HG02870 (cell line): ENCODE measurements around the gene TAF10.

ENCODE experiments used
- ATAC-seq: cut with Tn5 transposase; IDR thresholded peaks from one replicate; pipeline ENCODE4 v1.9.1; 2021; ENCODE audit warnings: mild to moderate bottlenecking, moderate library complexity; ENCODE audit not compliant: unreplicated experiment

Gene TAF10

DNA sequence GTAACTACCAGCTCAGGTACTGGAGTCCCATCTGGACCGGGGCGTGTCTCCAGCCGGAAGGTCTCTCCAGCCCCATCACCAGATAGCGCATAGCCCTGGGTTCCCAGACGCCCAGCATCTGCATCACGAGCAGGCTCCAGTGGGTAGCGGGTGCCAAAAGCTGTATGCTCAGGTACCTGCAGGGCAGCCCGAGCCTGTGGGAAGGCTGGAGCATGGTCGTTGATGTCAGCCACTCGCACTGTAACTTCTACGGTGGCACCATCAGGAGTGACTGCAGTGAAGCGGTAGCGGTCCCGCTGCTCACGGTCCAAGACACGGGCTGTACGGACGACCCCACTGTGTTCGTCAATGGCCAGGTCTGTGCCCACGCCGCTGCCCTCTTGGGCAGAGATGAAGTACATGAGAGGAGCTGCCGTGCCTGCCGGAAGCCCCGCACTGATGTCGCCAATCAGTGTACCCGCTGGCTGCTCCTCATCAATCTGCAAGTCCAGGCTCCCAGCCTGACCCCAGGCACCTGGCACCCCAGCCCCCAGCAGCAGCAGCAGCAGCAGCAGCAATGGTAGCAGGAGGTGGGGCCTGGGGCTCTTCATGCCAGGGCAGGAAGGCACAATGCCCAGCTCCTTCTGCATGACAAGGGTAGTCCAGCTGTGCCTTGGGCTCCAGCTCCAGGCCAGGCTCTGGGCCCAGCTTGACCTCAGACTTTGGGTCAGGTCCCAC is 29.1 kb upstream of the TAF10 start:
- ATAC-seq, result no peak

DNA sequence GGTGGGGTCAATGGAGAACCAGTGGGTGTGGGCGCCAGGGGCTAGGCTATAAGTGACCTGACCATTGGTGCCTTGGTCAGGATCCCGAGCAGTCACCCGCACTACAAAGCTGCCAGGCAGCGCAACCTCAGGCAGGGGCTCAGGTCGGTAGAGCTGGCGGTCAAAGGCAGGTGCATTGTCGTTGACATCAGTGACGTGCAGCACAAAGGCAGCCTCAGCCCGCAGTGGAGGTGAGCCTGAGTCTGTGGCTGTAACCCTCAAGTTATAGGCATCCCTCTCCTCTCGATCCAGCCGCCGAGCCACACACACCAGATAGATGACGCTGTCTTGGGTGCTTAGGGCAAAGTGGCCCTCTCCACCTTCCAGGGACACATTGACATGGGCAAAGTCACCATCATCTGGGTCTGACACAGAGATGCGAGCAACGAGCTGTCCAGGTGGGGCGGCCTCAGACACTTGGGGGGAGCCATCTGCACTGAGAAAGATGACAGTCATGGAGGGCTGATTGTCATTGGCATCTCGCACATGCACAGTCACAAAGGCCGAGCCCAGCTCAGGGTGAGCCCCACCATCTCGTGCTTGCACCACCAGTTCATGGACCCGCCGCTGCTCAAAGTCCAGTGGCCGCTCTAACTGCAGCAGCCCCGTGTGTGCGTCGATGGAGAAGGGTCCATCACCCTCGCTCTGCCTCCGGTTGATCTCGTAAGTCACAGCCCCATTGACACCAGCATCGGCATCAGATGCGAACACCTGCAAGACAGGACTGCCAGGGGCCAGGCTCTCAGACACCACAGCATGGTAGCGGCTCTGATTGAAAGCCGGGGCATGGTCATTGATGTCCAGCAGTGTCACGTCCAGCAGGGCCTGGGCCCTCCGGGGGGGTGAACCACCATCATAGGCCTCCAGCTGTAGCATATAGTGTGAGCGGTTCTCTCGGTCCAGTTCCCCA is 28.3 kb upstream of the TAF10 start:
- ATAC-seq, result no peak

DNA sequence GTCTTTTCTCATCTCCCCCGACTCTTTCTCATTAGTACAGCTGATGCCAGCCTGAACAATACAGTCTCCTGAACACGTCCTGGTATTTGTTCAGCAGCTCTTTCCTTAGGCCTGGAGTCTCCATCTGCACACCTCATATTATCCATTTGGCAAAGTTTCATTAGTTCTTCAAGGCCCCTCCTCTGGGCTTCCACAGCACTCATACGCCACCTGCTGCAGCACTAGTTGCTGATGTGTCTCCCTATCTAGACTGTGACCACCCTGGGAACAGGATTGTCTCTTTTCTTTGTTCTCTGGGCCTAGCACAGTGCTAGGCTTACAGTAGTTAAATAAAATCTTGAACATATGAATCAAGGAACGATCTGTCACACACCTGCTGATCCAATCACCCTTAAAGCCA is 26.4 kb upstream of the TAF10 start:
- ATAC-seq, result no peak

DNA sequence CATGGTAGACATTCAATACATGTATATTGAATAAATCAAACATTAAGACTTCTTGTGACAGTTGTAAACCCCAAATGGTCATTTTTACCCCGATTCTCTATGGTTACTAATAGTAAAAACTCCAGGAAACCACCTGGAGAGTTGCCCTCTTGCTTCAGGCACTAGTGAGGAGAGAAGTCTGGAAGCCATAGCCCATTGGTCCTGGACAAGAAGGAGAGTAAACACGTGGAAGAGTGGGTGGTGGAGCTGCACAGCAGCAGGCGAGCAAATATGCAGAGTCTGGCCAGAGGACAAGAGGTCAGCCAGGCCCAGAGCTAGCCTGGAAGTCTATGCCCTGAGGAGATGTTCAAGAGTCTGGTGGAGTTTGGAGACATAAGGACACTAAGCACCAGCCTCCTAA is 25.9 kb upstream of the TAF10 start:
- no peak for ATAC-seq

DNA sequence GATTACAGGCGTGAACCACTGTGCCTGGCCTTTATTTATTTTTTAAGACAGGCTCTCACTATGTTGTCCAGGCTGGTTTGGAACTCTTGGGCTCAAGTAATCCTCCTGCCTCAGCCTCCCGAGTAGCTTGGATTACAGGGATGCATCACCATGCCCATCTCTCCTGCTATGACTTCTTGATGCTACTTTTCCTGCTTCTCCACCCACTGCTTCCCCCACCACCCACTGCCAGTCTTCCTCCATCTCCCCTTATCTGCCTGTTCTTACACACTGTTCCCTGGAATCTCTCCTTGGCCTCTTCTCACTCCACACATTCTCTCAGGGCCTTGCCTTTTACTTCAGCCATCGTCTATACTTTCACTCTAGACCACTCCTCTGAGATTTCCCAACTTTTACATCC is 24.5 kb upstream of the TAF10 start:
- no peak for ATAC-seq

DNA sequence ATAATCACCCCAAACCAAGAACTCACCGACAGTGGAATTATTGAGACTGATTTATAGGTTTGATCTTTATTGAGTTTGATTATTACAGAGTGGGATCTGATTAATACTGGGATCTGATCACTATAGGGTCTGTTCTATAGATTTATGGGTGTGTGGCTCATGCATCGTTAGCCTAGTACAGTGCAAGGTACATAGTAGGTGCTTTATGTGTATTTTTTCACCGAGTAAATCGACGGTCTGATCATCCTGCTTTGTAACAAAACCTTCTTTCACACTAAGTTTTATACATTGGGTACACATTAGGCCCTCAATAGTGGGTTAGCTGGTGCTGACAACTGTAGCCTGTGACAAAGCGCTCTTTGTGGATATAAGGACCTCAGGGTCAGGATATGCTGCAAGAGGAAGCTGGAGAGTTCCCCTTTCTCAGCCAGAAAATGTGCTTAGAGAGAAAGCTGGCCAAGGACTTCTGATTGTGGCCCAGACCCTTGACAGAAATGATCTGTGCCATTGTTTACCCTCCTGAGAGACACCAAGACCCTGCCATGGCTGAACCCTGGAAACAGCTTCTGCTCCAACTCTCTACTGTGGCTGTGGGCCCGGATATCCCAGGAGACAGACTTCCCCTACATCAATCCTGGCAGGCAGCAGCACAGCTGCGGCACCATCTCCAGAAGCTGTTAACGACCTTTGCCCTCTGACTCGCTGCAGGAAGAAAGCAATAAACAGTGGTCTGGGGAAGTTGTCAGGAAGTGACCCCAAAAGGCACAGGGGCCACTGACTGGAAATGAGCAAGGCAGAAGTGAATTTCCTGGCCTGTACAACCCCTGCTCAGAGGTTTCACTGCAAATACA is 23.3 kb upstream of the TAF10 start:
- ATAC-seq, result no peak

DNA sequence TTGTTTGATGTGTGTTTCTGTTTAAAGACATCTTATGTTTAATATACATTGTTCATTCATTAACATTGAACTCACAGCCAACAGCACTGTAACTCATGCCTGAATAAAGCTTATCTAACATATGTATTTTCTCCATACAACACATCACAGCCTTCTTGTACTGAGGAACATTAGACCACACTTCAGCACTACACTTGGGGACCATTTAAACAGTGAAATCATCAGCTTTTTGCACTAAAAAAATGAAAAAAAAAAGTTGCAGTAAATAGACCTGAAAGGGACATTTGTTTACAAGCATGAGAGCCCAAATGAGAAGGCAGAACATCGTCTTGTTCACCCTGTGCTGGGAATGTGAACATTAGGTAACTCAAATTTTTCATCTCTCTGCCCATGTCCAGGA is 22.5 kb upstream of the TAF10 start:
- no peak for ATAC-seq

DNA sequence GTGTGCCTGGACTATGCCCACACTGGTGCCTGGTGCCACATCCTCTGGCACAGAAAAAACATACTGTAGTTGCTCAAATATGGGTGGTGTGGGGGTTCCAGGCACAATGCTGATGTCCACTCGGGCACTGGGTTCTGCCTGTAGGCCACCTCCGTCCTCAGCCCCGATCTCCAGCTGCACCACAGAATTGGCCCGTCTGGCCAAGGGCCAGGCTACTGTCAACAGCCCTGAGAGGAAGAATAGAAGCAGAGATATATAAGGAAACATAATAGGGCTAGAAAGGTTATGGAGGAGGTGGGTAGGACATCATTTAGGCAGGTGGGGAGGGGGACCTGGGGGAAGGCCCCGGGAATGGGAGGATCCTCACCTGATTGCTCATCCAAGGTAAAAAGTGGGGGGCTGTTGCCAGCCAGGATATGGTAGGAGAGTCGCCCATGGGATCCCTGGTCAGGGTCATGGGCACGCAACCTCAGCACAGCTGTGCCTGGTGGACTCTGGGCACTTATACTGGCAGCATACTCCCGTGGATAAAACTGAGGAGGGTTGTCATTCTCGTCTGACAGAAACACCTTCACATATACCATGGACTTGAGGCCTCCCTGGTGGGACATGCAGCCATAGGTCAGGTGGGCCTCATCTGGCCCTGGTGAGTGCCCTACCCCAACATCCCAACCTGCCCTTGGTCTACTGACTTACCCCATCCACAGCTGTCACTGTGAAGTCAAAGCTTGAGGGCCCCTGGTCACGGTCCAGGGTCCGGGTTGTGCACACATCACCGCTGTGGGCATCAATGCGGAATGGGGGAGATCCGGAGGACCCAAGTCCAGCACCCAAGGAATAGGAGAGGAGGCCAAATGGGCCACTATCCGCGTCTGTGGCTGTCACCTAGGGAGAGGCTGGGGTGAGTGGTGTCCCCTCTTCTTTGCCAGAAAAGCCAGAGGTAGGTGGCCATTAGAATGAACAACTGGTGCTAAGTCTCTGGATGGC is 21.7 kb upstream of the TAF10 start:
- no peak for ATAC-seq

DNA sequence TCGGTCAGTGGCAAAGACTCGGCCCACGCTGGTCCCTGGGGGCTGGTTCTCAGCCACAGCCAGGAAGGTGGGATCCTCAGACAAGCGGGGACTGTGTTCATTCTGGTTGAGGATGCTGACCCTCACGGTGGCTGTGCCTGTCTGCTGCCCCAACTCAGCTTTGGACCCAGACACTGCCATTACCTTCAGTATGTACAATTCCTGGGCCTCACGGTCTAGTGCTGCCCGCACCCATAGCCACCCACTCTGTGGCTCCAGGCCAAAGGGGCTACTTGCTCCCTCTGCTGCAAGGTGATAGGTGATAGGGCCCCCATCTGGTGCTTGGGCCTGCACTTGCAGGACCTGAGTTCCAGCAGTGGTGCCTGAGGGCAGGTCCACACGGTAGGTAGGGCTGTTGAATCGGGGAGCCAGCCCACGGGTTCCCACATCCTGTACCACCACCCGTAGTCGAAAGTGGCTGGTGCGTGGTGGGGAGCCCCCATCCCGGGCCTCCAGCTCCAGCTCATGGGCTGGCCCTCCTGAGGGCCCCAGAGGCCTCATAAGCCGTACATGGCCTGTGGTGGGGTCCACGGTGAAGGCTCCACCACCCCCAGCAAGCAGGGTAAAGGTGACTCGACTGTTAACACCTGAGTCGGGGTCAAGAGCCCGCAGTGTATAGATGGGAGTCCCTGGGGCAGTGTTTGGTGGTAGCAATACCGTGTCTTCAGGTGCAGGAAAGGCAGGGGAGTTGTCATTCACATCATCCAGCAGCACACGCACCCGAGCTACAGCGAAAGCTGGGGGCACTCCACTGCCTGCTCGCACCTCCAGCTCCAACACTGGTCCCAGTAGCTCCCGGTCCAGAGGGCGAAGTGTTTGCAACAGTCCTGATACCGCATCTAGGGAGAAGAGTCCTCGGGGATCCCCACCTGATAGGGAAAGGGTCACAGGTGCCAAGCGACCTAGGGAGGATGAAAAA is 20.4 kb upstream of the TAF10 start:
- no peak for ATAC-seq

DNA sequence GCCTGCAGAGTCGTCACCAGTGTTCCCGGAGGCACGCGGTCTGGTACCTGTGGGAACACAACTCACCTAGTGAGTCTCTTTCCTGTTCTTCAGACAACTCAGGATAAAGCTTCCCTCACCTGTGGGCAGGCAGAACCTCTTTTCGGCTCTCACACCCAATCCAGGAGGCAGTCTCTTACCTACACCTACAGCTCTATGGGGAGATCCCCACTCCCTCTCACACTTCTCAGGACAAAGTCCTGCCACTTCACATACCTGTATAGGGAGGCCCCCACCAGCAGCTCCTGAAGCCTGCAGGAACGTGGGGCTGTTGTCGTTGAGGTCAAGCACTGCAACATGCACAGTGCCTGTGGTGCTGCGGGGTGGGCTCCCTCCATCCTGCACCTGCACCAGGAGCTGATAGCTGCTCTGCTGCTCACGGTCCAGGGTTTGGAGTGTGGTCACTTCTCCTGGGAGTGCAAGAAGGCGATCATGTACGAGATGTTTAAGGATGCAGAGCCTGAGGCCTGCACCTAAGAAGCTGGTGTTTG is 19.4 kb upstream of the TAF10 start:
- no peak for ATAC-seq

DNA sequence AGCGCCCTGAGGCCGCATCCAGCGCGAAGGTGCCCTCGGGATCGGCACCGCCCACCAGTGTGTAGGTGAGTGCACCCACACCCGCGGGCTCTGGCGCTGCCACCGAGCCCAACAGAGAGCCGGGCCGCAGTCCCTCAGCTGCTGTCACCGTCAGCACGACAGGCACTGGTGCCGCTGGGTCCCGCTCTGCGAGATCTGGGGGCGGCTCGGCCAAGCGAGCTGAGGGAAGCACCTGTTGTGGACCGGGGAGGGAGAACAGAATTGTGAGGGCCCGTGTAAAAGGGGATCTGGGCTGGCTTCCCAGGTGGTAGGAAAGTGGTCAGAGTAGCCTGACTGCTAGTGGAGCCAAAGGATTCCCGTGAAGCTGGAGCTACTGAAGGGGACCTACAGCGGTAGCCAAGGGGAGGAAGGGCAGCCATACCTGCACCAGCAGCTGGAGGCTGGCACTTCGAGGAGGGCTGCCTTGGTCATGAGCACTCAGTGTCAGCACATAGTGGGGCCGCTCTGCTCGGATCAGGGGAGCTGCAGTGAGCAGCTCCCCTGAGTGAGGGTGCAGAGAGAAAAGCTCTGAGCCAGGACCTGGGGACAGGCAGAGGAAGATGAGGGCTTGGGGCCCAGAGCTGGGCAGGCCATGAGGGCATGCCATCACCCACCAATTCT is 18.7 kb upstream of the TAF10 start:
- no peak for ATAC-seq

DNA sequence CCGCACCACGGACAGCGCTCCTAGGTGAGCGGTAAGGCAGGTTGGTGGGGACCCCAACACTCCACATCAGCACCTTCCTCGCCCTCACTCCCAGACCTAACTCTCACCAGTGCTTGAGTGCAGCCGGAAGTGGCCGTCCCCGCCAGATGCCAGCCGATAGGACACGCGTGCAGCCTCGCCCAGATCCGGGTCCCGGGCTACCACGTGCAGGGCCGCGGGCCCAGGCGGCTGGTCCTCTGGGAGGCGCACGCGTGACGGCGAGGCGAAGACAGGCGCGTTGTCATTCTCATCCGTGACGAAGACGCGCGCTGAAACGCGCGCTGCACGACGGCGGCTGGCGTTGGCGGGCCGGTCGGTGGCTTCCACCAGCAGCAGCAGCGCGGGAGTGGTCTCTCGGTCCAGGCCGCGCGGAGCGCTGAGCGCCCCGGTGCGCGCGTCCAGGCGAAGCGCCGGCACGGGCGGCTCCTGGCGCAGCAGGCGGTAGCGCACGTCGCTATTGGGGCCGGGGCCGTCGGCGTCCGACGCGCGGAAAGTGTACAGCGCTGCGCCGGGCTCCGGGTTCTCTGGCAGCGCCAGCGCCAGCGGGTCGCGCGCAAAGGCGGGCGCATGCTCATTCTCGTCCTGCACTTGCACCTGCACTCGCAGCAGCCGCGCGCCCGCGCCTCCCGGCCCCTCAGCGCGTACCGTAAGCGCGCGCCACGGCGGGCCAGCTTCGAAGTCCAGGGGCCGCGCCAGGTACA is 18.0 kb upstream of the TAF10 start:
- ATAC-seq, result no peak

DNA sequence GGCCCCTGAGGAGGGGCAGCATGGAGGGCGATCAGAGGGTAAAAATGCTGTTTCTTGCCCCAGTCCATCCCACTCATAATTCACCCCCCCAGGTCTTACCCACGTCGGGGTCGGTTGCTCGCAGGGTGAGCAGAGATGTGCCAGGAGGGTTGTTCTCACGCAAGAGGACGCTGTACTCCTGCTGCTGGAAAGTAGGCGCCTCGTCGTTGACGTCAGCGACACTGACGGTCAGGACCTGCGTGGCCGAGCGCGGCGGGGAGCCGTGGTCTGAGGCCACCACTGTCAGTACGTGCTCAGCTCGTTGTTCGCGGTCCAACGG is 17.5 kb upstream of the TAF10 start:
- no peak for ATAC-seq

DNA sequence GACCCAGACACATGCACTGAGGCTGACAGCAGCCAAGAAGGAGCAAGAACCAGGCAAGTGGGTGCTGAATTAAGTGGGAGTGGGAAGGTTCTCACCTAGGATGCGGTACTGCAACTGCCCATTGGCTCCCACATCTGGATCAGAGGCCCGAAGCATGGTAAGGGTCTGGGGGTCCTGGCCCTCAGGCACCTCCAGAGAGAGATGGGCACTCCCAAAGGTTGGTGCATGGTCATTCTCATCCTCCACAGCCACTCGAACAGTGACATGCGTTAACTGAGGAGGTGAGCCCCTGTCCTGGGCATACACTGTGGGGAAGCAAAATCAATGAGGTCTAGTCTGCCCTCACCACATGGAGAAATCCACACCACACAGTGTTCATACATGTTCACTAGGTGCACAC is 16.5 kb upstream of the TAF10 start:
- ATAC-seq, result no peak

DNA sequence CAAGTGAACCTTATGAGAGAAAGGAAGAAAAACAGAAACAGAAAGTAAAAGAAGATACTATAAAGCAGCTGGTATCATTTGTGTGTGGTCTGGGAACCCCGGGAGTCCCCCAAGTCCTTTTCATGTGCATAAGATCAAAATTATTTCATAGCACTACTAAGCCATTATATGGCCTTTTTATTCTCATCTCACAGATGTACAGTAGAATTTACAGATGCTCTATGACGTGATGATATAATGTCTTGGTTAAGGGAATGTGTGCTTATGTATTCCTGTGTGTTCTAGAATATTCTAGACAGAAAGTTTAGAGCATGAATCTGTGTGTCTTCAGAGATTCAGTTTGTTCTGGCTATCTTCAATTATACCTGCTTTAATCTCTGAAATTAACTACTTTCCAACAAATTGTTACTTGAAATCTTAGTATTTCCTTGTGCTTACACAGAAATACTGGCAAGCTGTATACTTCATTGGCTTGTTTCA is 15.8 kb upstream of the TAF10 start:
- ATAC-seq, result no peak

DNA sequence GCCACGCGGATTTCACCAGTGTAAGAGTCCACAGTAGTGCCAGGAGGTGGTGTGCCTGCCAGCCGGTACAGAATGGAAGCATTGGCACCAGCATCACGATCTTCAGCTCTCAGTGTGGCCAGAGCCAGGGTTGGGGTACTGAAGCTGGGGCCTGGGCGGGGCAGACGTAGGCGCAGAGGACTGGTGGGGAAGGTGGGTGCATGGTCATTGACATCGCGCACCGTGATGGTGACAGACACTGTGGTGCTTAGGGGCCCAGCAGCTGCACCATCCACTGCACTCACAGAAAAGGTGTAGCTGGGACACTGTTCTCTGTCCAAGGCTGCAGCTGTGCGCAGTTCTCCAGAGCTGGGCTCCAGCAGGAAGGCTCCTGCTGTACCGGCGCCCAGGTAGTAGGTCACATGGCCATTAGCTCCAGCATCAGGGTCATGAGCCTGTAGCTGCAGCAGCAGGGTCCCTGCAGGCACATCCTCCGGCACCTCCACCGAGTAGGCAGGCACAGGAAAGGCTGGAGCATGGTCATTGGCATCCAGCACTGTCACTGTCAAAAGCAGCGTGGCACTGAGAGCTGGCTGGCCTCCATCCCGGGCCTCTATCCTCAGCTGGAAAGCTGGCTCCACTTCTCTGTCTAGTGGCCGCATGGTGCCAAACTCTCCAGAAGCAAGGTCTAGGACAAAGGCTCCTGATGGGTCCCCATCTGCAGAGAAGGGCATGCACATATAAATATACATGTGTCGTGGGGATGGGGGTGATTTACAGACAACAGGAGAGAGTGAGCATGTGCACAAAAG is 15.2 kb upstream of the TAF10 start:
- no peak for ATAC-seq
